RWPE1 (cell line): ENCODE data around the gene DEDD.

Experiments used
- CTCF ChIA-PET: fragments of 350-600 bp; sonication (Branson Sonifier 250); formaldehyde crosslinking; extraction: SDS; loops from one replicate; lab custom pipeline; 2021; lab: Yijun Ruan, JAX
- POLR2A ChIA-PET: fragments of 400-600 bp; formaldehyde crosslinking; extraction: SDS; loops from one replicate; lab custom pipeline; 2020; ENCODE audit warnings: antibody characterized with exemption; ENCODE audit not compliant: low non-redundant PET; lab: Yijun Ruan, JAX
- DNase-seq: peaks from one replicate; pipeline ENCODE4 v3.0.0; 2012; ENCODE audit warnings: low spot score
- H3K27ac ChIP-seq: fragments of 450-650 bp; 2 replicates; pipeline ENCODE4 v1.5.1; 2017
- TF ChIP-seq, protein P1 (sequence below): fragments of 450-650 bp; conservative IDR thresholded peaks from 2 replicates; pipeline ENCODE4 v1.5.1; 2017; ENCODE audit warnings: low read depth, mild to moderate bottlenecking

DEDD gene

GRCh38 chr1:161164901-161165610, 32.6 kb upstream of the DEDD start:
- DNase-seq, result no peak
- H3K27ac ChIP-seq, result peak overlapping the region; percentile 84
- POLR2A ChIA-PET, result interaction anchor here (0.6 to 1.3 kb wide), 2 partner anchors 12 to 168 kb away, joined by 3 to 6 read pairs; partner anchors contain the start of gene UFC1
- CTCF ChIA-PET, result no interaction called here
- TF ChIP-seq, protein P1, sequence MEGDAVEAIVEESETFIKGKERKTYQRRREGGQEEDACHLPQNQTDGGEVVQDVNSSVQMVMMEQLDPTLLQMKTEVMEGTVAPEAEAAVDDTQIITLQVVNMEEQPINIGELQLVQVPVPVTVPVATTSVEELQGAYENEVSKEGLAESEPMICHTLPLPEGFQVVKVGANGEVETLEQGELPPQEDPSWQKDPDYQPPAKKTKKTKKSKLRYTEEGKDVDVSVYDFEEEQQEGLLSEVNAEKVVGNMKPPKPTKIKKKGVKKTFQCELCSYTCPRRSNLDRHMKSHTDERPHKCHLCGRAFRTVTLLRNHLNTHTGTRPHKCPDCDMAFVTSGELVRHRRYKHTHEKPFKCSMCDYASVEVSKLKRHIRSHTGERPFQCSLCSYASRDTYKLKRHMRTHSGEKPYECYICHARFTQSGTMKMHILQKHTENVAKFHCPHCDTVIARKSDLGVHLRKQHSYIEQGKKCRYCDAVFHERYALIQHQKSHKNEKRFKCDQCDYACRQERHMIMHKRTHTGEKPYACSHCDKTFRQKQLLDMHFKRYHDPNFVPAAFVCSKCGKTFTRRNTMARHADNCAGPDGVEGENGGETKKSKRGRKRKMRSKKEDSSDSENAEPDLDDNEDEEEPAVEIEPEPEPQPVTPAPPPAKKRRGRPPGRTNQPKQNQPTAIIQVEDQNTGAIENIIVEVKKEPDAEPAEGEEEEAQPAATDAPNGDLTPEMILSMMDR, result no peak

DNA sequence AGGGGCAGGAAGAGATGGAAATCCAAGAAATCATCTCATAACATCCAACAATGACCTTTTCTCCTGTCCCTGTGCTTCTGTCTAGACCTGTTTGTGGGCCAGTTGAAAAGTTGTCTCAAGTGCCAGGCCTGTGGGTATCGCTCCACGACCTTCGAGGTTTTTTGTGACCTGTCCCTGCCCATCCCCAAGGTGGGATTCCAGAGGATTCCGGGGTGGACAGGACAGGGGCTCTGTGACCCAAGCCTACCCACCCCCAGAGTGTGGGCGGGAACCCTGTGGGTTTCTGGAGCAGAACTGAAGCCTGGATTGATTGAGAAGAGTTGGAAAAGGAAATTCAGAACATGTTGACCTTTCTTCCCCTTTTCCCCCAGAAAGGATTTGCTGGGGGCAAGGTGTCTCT, 31.3 kb upstream of the DEDD start:
- ChIA-PET POLR2A (no interaction called here), CTCF (no interaction called here)
- TF ChIP-seq, protein P1, result no peak
- DNase-seq, result no peak
- no peak overlapping the region for H3K27ac ChIP-seq

GRCh38 chr1:161162806-161163205, 30.3 kb upstream of the DEDD start:
- POLR2A ChIA-PET, result no interaction called here

DNA sequence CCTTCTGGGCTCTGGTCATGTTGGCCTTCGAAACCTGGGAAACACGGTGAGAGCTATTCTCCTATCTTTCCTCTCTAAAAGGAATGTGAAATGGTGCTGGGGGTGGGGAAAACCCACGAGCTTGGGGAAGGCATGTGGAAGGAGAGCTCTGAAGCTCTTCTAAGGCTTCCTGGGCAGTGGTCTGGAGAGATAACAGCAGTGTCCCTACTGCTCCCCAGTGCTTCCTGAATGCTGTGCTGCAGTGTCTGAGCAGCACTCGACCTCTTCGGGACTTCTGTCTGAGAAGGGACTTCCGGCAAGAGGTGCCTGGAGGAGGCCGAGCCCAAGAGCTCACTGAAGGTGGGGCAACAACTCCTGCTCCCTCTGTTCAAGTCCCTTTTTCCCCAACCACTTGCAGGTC, 29.6 kb upstream of the DEDD start:
- CTCF ChIA-PET, result no interaction called here
- TF ChIP-seq, protein P1, result no peak
- DNase-seq, result no peak
- POLR2A ChIA-PET, result no interaction called here
- peak overlapping the region; percentile 25 for H3K27ac ChIP-seq

More at GRCh38 chr1:161162806-161163205, 30.3 kb upstream of the DEDD start:
- TF ChIP-seq, protein P1, result no peak
- peak overlapping the region; percentile 25 for H3K27ac ChIP-seq
- DNase-seq, result no peak
- CTCF ChIA-PET, result no interaction called here

DNA sequence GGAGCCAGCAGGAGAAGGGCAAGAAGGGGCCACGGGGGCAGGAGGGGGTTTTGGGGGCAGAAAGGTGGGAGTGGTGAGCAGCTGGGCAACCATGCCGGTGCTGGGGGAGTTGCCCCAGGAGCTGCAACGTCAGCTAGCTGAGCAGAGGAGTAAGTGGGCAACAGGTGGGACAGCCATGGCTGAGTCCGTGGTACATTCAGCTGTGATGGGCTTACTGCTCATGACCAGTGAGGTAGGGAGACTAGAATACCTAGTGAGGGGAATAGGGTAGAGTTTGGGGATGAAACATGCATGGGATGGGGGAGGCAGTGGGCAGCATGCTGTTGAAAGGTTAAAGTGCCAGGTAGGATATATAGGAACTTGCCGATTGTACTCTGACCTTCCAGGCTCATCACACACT, 29.2 kb upstream of the DEDD start:
- no peak for DNase-seq
- TF ChIP-seq, protein P1, result no peak
- H3K27ac ChIP-seq, result peak overlapping the region; percentile 25; the same call in 1 of the 2 replicates
- CTCF ChIA-PET, result no interaction called here
- POLR2A ChIA-PET, result no interaction called here

DNA sequence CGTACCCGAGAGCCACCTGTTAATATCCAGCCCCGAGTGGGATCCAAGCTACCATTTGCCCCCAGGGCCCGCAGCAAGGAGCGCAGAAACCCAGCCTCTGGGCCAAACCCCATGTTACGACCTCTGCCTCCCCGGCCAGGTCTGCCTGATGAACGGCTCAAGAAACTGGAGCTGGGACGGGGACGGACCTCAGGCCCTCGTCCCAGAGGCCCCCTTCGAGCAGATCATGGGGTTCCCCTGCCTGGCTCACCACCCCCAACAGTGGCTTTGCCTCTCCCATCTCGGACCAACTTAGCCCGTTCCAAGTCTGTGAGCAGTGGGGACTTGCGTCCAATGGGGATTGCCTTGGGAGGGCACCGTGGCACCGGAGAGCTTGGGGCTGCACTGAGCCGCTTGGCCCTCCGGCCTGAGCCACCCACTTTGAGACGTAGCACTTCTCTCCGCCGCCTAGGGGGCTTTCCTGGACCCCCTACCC, 28.2 kb upstream of the DEDD start:
- ChIA-PET POLR2A (no interaction called here), CTCF (no interaction called here)
- no peak for DNase-seq

More for the DNA sequence above, 28.2 kb upstream of the DEDD start:
- peak overlapping the region; percentile 12; the same call in 1 of the 2 replicates for H3K27ac ChIP-seq
- TF ChIP-seq, protein P1, result no peak
